Hematopoietic multipotent progenitor cell treated with erythropoietin and hydrocortisone succinate and interleukin-3 and kit ligand, for 15 days (in vitro differentiated cells): ENCODE results near the gene NOA1.
A peak's percentile ranks its signal among the peaks of the same experiment; 100 is the strongest.

ENCODE experiments used
- DNase-seq: peaks from one replicate; pipeline ENCODE4 v3.0.0-alpha.2; 2015; ENCODE audit warnings: low spot score

The NOA1 gene

GRCh38 chr4:56977321-56978012 is at the start of gene NOA1:
NOA1 (minus strand) TSS chr4:56977606; CDS start chr4:56977585, 21 bp downstream.
- DNase-seq: peak; percentile 98

GRCh38 chr4:57023104-57023503 is 45.7 kb upstream of the NOA1 start:
- no peak for DNase-seq

GRCh38 chr4:57020467-57021101 is 43.2 kb upstream of the NOA1 start:
- DNase-seq: no peak

- DNase-seq: no peak
These were observed 41.6 kb upstream of the NOA1 start for GRCh38 chr4:57018980-57019379.

- DNase-seq: no peak
These were observed 36.2 kb upstream of the NOA1 start for GRCh38 chr4:57013543-57014120.

- no peak for DNase-seq
These were observed 22.3 kb upstream of the NOA1 start for GRCh38 chr4:56999751-57000150.

- DNase-seq: no peak
These were observed 18.1 kb upstream of the NOA1 start for GRCh38 chr4:56995525-56995924.

GRCh38 chr4:56990109-56990905 is 12.9 kb upstream of the NOA1 start:
- DNase-seq: no peak

GRCh38 chr4:56986952-56987351 is 9.5 kb upstream of the NOA1 start:
- no peak for DNase-seq

GRCh38 chr4:56986192-56986591 is 8.8 kb upstream of the NOA1 start:
- no peak for DNase-seq

GRCh38 chr4:56981795-56982201 is 4.4 kb upstream of the NOA1 start:
- DNase-seq: no peak

GRCh38 chr4:56979421-56980072 is 2.1 kb upstream of the NOA1 start:
- peak; percentile 35 for DNase-seq

- DNase-seq: peak; percentile 94
These were observed 1.4 kb upstream of the NOA1 start, which contains the start of gene POLR2B for GRCh38 chr4:56978750-56979303. POLR2B (plus strand) TSS chr4:56978896; CDS start chr4:56978986, 90 bp downstream.

GRCh38 chr4:56976837-56977320 is 527 bp downstream of the NOA1 start:
- DNase-seq: peak; percentile 45

GRCh38 chr4:56976283-56976836 is 1.0 kb downstream of the NOA1 start:
- DNase-seq: peak; percentile 22

- no peak for DNase-seq
These were observed 4.1 kb downstream of the NOA1 start for GRCh38 chr4:56973336-56973735.

- DNase-seq: no peak
These were observed 4.6 kb downstream of the NOA1 start for GRCh38 chr4:56972809-56973208.

- no peak for DNase-seq
These were observed 5.0 kb downstream of the NOA1 start for GRCh38 chr4:56972389-56972788.

GRCh38 chr4:56971383-56971782 is 6.0 kb downstream of the NOA1 start:
- no peak for DNase-seq

- no peak for DNase-seq
These were observed 16.3 kb downstream of the NOA1 start for GRCh38 chr4:56961107-56961500.

GRCh38 chr4:56959100-56959499 is 18.3 kb downstream of the NOA1 start:
- DNase-seq: no peak
